Neural cell (in vitro differentiated cells): ENCODE measurements around the gene SET. TPM values are rescaled to one million over a fixed set of nuclear protein-coding genes. Genes with fewer than 3 reads are reported as not detected.

ENCODE experiments used
- H2AFZ ChIP-seq: fragments of 200-600, 300-800 bp; sonication (generic), shearing (Covaris generic); 2 replicates; pipeline ENCODE4 v1.6.0; 2014; ENCODE audit warnings: low read depth, mild to moderate bottlenecking, antibody characterized with exemption, low read length, moderate library complexity
- H3F3A ChIP-seq: fragments of 200-600 bp; shearing (Covaris generic); 2 replicates; pipeline ENCODE4 v1.6.1; 2016; ENCODE audit warnings: mild to moderate bottlenecking, moderate library complexity, mixed read lengths, antibody characterized with exemption, low read length; ENCODE audit not compliant: insufficient read depth, poor library complexity, severe bottlenecking
- H3K27ac ChIP-seq: fragments of 200-600, 300-800 bp; sonication (generic), shearing (Covaris generic); 2 replicates; pipeline ENCODE4 v1.5.1; 2014; ENCODE audit warnings: mild to moderate bottlenecking, low read length, moderate library complexity
- H3K27me3 ChIP-seq: fragments of 300-800, 200-600 bp; sonication (generic), shearing (Covaris generic); 2 replicates; pipeline ENCODE4 v1.6.0; 2014; ENCODE audit warnings: mild to moderate bottlenecking, low read depth, low read length, moderate library complexity; ENCODE audit not compliant: insufficient read depth
- H3K36me3 ChIP-seq: fragments of 300-800, 200-600 bp; sonication (generic), shearing (Covaris generic); 2 replicates; pipeline ENCODE4 v1.5.1; 2014; ENCODE audit warnings: mild to moderate bottlenecking, antibody characterized with exemption, low read length, moderate library complexity; ENCODE audit not compliant: insufficient read depth
- H3K4me2 ChIP-seq: fragments of 300-800, 200-600 bp; sonication (generic), shearing (Covaris generic); 2 replicates; pipeline ENCODE4 v1.6.0; 2014; ENCODE audit warnings: mild to moderate bottlenecking, low read length
- H3K4me3 ChIP-seq: fragments of 300-800, 200-600 bp; sonication (generic), shearing (Covaris generic); 2 replicates; pipeline ENCODE4 v1.5.1; 2014; ENCODE audit warnings: mild to moderate bottlenecking, low read length, moderate library complexity
- H3K79me2 ChIP-seq: fragments of 200-600 bp; shearing (Covaris generic); replicated peaks from 2 replicates; pipeline ENCODE4 v1.6.0; 2014; ENCODE audit warnings: mild to moderate bottlenecking, low read length, moderate library complexity; ENCODE audit not compliant: insufficient read depth
- H3K9ac ChIP-seq: fragments of 300-800, 200-600 bp; sonication (generic), shearing (Covaris generic); 2 replicates; pipeline ENCODE4 v1.6.1; 2016; ENCODE audit warnings: mild to moderate bottlenecking, low read length, mixed read lengths
- H3K9me2 ChIP-seq: fragments of 200-600 bp; shearing (Covaris generic); 2 replicates; pipeline ENCODE4 v1.6.1; 2016; ENCODE audit warnings: mild to moderate bottlenecking, low read length, mixed read lengths; ENCODE audit not compliant: insufficient read depth
- H3K9me3 ChIP-seq: fragments of 200-600, 300-800 bp; sonication (generic), shearing (Covaris generic); 2 replicates; pipeline ENCODE4 v1.6.1; 2016; ENCODE audit warnings: mild to moderate bottlenecking, mixed run types, low read length, moderate library complexity, mixed read lengths
- H4K20me1 ChIP-seq: fragments of 200-600 bp; shearing (Covaris generic); 2 replicates; pipeline ENCODE4 v1.6.1; 2016; ENCODE audit warnings: mild to moderate bottlenecking, mixed run types; ENCODE audit not compliant: insufficient read depth
- EP300 ChIP-seq: fragments of 450-650 bp; conservative IDR thresholded peaks from 2 replicates; pipeline ENCODE4 v1.6.1; 2014; ENCODE audit warnings: antibody characterized with exemption, mild to moderate bottlenecking, moderate library complexity; ENCODE audit not compliant: poor library complexity, severe bottlenecking
- EZH2 ChIP-seq: fragments of 200-600, 300-800 bp; shearing (Covaris generic), sonication (generic); IDR thresholded peaks from 2 replicates; pipeline ENCODE4 v1.6.1; 2014; ENCODE audit warnings: antibody characterized with exemption, low read length, borderline replicate concordance, mild to moderate bottlenecking; ENCODE audit not compliant: insufficient read depth, poor library complexity, severe bottlenecking
- MXI1 ChIP-seq: fragments of 450-650 bp; conservative IDR thresholded peaks from 2 replicates; pipeline ENCODE4 v1.6.1; 2014; ENCODE audit warnings: antibody characterized with exemption, mild to moderate bottlenecking; ENCODE audit not compliant: poor library complexity, severe bottlenecking
- POLR2AphosphoS5 ChIP-seq: IDR thresholded peaks from 2 replicates; pipeline ENCODE4 v1.6.1; 2012
- RAD21 ChIP-seq: fragments of 450-650 bp; conservative IDR thresholded peaks from 2 replicates; pipeline ENCODE4 v1.6.1; 2014; ENCODE audit warnings: antibody characterized with exemption, mild to moderate bottlenecking, moderate library complexity
- REST ChIP-seq: IDR thresholded peaks from 2 replicates; pipeline ENCODE4 v1.6.1; 2012; ENCODE audit warnings: borderline replicate concordance
- SMC3 ChIP-seq: fragments of 450-650 bp; conservative IDR thresholded peaks from 2 replicates; pipeline ENCODE4 v1.6.1; 2014; ENCODE audit warnings: antibody characterized with exemption, mild to moderate bottlenecking, moderate library complexity; ENCODE audit not compliant: poor library complexity
- TAF1 ChIP-seq: IDR thresholded peaks from 2 replicates; pipeline ENCODE4 v1.6.1; 2012; ENCODE audit warnings: low read depth
- polyA plus RNA-seq: library from polyadenylated mRNA; depleted of rRNA; stranded (reverse); fragments of >200 nt; gene quantifications from 2 replicates; pipeline ENCODE4 v1.2.3, GENCODE V29; 2014
- TF ChIP-seq, protein P1 (sequence below): fragments of 450-650 bp; IDR thresholded peaks from 2 replicates; pipeline ENCODE4 v1.5.1; 2014; ENCODE audit warnings: antibody characterized with exemption, mild to moderate bottlenecking, moderate library complexity; ENCODE audit not compliant: poor library complexity, severe bottlenecking

Gene SET
- polyA plus RNA-seq, 1 donor from 2014 or later, result 855 TPM

DNA sequence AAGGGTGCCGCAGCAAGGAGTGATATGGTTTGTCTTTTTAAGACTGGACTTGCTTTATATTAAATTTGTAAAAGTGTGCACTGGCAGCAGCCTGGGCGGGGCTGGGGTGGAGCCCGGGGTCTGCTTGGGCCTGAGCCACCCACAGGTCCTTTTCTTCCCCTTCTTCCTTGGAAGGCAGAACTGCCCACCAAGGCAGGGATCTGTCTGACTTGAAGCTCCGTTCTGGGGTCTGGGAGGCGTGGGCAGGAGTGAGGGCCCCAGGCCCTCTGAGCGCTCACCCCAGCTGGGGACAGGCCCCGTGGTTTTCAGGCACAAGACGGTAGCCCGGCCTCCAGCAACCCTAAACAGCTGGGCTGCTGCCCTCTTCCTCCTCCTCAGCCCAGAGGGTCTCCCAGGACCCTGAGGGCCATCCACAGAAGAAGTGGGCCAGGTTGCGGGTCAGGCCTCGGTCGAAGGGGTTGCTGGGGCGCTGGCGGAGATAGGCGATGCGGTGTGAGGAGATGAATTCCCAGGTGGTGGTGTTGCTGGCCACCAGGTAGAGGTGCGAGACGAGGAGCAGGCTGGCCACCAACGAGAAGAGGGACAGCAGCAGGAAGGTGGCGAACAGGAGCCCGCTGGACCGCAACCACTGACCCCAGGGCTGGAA lies 31.9 kb downstream of the SET start:
- no peak for TF ChIP-seq EP300
- TF ChIP-seq, protein P1, sequence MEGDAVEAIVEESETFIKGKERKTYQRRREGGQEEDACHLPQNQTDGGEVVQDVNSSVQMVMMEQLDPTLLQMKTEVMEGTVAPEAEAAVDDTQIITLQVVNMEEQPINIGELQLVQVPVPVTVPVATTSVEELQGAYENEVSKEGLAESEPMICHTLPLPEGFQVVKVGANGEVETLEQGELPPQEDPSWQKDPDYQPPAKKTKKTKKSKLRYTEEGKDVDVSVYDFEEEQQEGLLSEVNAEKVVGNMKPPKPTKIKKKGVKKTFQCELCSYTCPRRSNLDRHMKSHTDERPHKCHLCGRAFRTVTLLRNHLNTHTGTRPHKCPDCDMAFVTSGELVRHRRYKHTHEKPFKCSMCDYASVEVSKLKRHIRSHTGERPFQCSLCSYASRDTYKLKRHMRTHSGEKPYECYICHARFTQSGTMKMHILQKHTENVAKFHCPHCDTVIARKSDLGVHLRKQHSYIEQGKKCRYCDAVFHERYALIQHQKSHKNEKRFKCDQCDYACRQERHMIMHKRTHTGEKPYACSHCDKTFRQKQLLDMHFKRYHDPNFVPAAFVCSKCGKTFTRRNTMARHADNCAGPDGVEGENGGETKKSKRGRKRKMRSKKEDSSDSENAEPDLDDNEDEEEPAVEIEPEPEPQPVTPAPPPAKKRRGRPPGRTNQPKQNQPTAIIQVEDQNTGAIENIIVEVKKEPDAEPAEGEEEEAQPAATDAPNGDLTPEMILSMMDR, result no peak
- no peak for TF ChIP-seq TAF1
- TF ChIP-seq MXI1, result no peak
- TF ChIP-seq REST, result no peak
- no peak for TF ChIP-seq RAD21
- no peak for TF ChIP-seq EZH2
- TF ChIP-seq POLR2AphosphoS5, result no peak
- no peak for TF ChIP-seq SMC3
- no peak overlapping the region for H3K4me2 ChIP-seq

DNA sequence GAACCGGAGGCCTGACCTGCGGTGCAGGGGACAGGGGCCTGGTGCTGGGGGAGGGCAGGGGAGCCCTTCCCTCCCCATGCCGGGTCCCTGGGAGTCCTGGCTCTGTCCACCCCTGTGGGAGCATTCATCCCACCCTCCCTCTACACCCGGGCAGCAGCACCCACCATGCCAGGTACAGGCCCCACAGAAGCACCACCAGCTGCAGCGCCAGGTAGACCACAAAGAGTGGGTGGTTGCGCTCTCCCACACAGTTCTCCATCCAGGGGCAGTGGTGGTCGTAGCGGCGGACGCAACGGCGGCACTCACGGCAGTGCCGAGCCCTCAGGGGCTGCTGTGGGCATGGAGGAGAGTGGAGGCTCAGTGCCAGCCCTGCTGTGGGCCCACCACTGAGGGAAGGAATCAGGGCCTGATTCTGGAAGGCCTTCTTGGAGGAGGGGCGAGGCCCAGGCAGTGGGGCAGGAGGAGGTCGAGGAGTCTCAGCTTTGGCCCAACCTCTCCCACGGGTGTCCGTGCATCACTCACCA lies 32.5 kb downstream of the SET start:
- no peak overlapping the region for H3K9ac ChIP-seq
- H3K79me2 ChIP-seq, result no peaks in the 10 kb centered on the region
- no peaks in the 10 kb centered on the region for H3F3A ChIP-seq
- no peak overlapping the region for H2AFZ ChIP-seq
- no peak overlapping the region for H3K4me3 ChIP-seq
- no peaks in the 10 kb centered on the region for H3K27me3 ChIP-seq
- no peak overlapping the region for H3K27ac ChIP-seq
- no peaks in the 10 kb centered on the region for H4K20me1 ChIP-seq
- no peak overlapping the region for H3K4me2 ChIP-seq
- no peaks in the 10 kb centered on the region for H3K9me2 ChIP-seq
- TF ChIP-seq, protein P1, result no peak
- TF ChIP-seq TAF1, result no peak
- no peak for TF ChIP-seq MXI1
- TF ChIP-seq EZH2, result no peak
- TF ChIP-seq REST, result no peak
- TF ChIP-seq EP300, result no peak
- no peak for TF ChIP-seq SMC3
- TF ChIP-seq RAD21, result no peak
- no peak for TF ChIP-seq POLR2AphosphoS5
- no peaks in the 10 kb centered on the region for H3K9me3 ChIP-seq
- no peaks in the 10 kb centered on the region for H3K36me3 ChIP-seq

More for the DNA sequence above, 31.9 kb downstream of the SET start:
- Histone ChIP-seq H3K36me3 (no peaks in the 10 kb centered on the region), H3K9me2 (no peaks in the 10 kb centered on the region), H3K9ac (no peak overlapping the region), H3K4me3 (no peak overlapping the region), H3K9me3 (no peaks in the 10 kb centered on the region), H2AFZ (no peak overlapping the region), H4K20me1 (no peaks in the 10 kb centered on the region), H3K27ac (no peak overlapping the region), H3K79me2 (no peaks in the 10 kb centered on the region), H3K27me3 (no peaks in the 10 kb centered on the region), H3F3A (no peaks in the 10 kb centered on the region)
